ENCODE data around the gene VTI1A.

VTI1A gene

DNA sequence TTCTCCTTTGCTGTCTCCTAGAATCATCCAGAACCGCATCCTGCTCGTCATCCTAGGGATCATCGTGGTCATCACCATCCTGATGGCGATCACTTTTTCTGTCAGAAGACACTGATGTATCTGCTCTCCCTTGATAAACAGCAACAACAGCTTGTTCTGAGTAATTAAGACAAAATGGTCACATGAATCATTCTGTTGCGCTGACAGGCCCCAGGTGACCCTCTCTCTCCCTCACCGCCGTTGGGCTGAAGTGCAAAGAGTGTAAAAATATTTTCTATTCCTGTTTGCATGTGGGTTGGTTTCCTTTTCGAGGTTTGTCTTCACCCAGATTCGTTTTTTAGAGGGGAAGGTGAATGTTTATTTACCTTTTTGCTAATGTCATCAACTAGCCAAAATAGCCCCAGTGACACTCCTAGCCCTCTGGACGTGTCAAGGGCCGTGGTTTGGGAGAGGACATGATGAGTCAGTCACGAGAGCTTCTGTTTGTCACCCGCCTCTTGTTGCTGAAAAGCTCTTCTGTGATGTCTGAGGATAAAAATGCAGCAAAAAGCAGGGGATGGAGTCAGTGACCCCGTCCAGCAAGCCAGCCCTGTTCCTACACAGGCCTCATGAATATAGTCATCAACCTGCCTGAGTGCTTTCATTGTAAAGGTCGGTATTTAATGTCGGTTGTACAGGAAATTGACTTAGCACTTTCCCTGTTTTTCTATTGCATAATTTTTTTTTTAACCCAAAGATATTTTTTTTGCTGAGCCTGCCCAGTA lies 368.4 kb downstream of the VTI1A start:
- FAIRE-seq, result no peak

DNA sequence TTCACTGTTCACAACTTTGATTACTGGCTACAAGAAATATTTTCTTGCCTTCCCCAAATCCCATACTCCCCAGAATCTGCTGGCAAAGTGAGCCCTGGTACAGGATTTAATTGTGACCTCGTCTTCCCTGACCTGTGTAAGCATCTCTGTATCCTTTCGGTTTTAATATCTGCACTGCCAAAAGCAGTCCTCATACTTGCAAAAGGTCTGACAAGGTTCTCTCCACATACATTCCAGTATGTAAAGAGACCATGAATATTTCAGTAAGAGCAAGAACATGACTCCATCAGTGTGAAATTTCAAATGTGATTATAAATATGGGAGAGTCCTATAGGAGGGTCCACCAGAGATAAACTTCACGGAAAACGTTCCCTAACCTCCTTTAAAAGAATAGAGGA lies 369.0 kb downstream of the VTI1A start:
- FAIRE-seq, result no peak

DNA sequence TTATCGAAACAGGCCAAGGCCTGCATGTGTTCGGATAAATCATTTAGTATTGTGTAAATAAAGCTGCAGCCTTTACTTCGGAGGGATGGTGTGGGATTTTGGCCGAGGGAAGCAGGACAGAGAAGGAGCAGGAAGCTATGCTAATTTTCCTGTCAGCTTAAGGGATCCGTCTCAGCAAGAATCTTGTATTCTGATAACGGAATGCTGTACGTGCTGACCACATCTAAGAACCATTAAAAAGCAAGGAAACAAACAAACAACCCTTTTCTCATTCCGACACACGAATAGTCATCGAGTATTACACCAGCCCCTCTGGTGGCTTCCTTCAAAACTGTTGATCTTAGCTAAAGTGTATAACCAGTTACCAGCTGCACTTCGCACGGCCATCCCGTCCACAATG lies 369.9 kb downstream of the VTI1A start:
- no peak for FAIRE-seq

DNA sequence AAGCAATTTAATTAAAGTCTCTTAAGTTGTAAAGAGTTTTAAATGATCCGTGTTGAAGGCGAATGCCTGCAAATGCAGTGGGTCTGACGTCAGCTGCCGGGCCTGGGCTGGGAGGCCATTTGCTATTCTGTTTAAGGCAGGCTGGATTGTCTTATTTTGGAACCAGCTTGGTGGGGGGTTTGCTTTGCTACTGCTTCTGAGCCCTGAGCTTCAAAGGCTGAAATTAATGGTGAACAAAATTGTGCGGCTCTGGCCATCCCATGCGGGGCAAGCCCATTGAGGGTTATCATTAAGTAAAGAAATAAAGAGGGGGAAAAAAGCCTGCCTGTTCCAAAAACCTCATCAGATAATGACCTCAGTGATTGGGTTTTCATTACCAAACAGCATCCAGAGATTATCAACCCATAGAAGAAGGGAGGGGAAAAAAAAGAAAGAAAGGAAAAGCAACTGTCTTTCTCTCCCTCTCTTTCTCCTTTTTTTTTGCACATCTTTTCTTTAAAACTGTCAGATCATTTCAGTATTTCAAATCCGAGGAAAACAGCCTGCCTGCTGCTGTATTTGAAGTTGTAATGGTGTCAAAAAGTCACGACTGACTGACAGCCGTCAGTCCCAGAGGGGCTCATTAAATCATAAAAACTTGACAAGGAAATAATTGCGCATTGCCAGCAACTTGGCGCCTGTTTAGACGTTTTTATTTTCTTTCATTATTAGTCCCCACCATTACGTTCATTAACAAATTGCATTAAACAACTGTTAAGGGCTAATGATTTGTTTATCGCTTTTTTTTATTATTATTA lies 371.2 kb downstream of the VTI1A start:
- FAIRE-seq, result no peak

DNA sequence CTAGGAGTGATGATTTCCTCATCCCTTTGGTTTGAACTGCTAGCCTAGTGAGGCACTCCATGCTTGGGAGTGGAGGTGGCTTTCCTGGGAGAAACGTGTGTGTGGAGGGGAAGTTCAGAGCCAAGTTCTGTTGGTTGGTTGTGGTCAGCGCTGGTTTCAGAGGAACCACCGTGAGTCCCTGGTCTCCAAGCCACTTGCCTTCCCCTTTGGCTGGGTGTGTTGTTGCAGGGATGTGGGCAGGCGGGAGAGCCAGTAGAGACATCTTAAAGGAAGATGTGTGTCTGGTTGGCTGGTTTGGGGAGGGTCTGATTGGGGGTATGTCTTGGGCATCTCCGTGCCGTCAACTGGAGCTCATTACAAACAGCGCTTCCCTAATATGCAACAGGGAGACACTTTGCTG lies 372.2 kb downstream of the VTI1A start:
- no peak for FAIRE-seq

GRCh38 chr10:112820320-112820719 lies 373.3 kb downstream of the VTI1A start:
- no peak for FAIRE-seq

DNA sequence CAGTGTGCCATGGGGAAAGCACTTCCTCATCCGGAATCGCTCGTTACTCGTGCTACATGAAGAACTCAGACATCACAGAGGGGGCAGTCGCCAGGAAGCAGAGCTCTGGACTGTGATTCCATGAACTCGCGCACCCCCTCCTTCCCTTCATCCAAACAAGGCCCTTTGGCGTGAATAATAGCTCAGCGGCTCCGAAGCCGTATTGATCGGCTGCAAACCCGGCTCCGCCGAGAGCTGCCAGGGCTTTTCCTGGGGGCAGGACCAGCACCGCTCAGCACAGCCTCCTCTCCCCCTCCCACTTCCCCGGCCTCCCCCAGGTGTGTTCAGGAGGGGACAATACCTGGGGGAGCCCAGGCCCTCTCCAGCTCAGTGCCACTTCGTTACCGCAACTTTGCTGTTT lies 374.0 kb downstream of the VTI1A start:
- FAIRE-seq, result no peak

DNA sequence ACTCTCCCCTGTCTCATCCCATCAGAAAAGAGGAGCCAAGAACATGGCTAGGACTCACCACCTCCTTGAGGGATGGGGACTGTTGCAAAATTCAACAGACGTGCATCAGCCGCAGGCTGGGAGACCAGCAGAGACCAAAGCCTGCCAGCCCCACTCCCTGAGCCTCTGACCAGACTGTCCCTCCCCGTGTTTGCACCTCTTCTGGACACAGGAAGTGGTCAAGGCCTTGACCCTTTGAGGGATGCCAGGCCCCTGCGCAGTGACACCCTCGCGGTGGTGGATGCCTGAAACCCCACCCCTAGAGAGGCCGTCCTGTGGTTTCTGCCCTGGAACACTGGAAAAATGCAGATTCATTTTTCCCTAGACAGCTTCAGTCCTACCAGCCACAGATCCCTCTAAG lies 374.6 kb downstream of the VTI1A start:
- FAIRE-seq, result no peak

DNA sequence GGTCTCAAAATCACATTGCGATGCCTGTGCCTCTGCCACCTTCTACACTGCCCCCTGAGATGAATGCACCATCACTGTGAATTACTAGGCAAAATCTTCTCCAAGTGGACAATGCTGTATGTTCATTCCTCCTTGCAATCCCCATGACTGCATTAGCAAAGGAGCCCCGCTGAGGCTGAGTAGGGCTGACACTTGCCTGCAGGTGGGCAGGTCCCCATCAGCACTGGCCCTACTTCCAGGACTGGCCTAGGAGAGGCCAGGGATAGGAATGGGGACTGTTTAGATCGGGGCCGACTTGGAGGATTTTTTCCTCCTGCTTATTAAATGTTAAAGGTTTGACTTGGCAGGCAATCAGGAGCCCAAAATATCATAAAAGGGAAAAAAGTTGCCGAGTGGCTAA lies 376.0 kb downstream of the VTI1A start:
- FAIRE-seq, result no peak

DNA sequence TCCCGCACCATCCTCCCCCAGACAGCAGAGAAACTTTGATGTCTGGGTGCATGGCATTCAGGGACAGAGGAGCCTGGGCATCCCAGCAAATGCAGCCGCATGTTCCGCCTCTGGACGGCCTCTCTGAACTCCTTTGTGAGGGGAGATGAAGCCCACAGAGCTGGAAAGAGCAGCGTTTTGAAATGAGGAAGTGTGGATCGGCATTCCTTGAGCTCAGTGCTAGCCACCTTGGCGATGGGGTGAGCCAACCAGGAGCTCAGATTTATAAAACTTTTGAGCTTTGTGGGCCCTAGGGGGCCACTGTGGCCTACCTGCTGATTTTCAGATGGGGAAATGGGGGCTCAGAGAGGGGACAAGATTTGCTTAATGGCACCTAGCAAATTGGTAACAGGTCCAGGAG lies 376.6 kb downstream of the VTI1A start:
- FAIRE-seq, result no peak

- FAIRE-seq, result no peak
These were observed 379.1 kb downstream of the VTI1A start for GRCh38 chr10:112826018-112826697.

GRCh38 chr10:112827086-112827485 lies 380.1 kb downstream of the VTI1A start:
- FAIRE-seq, result no peak

DNA sequence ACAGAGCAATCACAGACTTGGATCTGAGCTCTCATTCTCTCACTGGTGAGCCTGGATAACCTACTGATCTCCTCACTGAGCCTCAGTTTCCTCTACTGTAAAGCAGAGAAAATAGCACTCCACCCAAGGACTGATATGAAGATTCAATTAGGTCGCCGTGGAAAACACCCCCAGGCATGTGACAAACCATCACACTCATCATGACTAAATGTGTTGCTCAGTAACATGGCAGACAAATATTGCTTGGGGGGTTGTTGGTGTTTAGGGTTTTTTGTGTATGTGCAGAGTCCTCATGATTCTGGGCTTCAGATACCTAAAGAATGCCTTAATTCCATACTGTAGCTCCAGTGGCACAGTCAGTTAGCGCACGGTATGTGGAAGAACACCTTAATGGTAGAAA lies 380.9 kb downstream of the VTI1A start:
- FAIRE-seq, result no peak

GRCh38 chr10:112831859-112832258 lies 384.8 kb downstream of the VTI1A start:
- FAIRE-seq, result no peak

GRCh38 chr10:112832361-112832878 lies 385.4 kb downstream of the VTI1A start:
- FAIRE-seq, result no peak

GRCh38 chr10:112832959-112833358 lies 385.9 kb downstream of the VTI1A start:
- no peak for FAIRE-seq

DNA sequence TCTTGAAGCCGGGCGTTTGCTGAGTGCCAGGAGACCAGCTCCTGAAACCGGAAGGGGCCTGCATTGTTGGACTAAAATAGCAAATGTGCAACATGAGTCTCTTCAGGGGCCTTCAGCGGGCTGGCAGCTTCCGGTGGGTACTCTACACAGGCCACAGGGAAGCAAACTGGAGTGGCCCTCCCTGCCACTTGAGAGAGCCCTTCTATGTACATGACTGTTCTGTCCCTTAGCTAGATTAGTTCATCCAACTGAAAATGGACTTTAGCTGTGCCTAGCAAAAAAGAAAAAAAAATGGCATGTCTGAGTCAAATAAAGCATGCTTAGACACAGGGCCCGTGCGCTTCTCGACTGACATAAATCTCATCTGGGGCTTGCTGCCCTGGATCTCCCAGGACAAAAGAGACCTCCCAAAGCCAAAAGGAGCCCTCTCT lies 387.8 kb downstream of the VTI1A start:
- no peak for FAIRE-seq

GRCh38 chr10:112835217-112835715 lies 388.3 kb downstream of the VTI1A start:
- FAIRE-seq, result no peak

DNA sequence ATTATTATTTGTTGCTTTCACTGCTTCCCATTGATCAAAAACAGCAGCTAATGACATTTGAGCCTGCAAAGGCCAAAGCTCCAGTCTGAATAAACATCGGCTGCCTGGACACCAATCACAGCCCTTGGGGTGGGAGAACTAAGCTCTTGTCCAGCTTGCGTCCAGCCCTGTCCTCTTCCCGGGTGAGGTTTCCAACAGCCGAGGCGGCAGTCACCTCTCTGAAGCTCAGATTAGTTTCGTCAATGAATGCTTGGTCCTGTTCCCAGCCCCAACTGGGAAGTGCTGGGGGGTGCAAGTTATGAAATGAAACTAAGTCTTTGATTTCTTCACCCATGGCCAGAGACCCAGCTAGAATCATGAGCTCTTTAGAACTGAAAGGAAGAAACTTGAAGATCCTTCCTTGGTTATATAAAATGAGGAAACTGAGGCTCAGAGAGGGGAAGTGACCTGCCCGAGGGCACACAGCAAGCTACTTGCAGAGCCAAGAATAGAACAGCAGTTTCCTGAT lies 389.0 kb downstream of the VTI1A start:
- FAIRE-seq, result no peak

DNA sequence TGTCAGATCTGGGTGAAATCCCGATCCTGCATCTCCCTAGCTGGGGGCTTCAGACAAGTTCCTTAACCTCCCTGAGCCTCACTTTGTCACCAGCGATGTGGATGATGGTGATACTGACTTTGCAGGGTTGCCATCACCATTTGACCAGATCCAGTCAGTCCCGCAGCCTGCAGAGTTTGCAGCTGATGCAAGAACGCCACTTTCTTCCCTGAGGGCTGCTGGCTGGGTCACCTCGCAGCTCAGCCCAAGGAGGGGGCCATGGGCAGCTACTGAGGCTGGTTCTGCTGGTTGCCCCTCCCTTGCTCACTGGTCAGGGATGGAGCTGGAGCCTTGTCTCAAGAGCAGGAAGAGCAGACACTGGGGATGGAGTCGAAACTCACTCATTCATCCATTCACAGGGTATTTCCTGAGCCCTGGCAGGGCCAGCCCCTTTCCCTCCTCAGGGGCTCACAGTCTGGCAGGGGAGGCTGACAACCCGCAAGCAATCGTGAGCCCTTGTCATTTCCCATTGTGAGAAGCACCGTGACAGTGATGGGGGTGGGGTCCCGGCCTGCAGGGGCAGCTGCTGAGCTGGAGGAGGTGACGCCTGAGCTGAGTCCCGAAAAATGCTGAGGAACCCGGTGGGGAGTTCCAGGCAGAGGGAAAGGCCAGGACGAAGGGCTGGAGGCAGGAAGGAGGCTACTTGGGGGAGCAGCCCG lies 391.9 kb downstream of the VTI1A start:
- FAIRE-seq, result no peak

DNA sequence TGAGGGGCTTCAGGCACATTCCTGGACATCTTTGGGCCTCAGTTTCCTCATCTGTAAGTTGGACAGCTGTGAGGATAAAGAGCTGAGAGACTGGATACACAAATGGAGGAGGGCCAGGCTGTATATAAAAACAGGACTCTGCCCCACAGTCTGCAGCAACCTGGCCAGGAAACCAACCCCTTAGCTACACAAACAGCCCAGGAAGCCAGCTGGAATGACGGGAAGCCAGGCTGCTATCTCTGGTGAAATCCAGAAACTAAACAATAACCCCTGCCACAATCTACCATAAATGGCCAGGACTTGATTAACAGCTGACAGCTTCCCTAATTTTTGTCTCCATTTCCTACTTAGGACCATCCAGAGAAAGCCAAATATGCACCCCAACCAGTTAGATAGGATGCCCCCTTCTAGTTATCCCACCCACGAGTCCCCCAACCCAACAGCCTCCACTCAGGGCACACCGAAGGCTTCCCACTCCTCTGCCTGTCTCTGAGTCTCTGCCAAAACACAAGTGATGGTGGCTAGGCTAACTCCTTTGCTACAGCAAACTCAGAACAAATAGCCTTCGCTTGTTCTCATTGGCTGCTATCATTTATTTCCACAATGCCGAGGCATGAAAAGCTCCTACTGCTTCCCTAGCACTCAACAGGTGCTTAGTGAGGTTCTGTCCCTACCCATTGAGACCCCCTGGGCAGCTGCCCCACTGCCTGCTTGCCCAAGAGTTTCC lies 393.1 kb downstream of the VTI1A start:
- FAIRE-seq, result no peak

- no peak for FAIRE-seq
These were observed 394.5 kb downstream of the VTI1A start for GRCh38 chr10:112841549-112841948.
